HG02943 (cell line): ENCODE results near the gene GALNT1.

Experiments
- ATAC-seq: cut with Tn5 transposase; IDR thresholded peaks from one replicate; pipeline ENCODE4 v1.9.1; 2021; ENCODE audit warnings: mild to moderate bottlenecking, low read depth, moderate library complexity; ENCODE audit not compliant: unreplicated experiment

The GALNT1 gene

DNA sequence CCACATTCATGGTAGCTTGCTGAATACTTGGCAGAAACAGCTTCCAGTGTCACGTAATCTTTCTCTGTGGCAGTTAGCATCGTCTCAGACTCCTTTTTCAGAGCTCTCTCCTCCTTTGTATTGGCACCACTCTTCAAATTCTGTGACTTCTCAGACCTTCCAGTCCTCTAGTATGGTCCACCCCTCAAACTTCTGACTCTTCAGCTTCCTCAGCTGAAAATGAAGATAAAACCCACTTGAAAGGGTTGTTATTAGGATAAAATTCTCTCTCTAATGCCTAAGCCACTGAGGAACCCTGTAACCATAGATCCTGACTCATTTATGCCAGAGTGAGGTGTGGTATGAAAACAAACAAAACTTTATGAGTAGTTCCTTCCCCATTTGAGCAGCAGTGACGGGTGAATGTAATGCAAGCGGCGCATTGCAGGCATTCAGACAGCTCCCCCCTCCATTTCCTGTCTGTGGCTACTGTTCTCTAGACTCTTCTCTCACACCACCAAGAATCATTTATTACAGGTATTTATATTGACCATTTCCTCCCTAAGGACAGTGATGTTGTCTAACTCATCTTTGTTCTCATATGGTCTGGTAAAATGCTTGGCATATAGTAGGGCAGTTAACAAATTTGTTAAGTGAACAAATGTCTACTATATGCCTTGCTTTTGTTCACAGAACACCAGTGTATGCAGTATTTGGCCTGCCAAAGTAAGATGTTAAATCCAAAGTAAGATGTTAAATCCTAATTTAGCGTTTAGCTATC, 35.3 kb downstream of the GALNT1 start:
- ATAC-seq = peak; percentile 99

DNA sequence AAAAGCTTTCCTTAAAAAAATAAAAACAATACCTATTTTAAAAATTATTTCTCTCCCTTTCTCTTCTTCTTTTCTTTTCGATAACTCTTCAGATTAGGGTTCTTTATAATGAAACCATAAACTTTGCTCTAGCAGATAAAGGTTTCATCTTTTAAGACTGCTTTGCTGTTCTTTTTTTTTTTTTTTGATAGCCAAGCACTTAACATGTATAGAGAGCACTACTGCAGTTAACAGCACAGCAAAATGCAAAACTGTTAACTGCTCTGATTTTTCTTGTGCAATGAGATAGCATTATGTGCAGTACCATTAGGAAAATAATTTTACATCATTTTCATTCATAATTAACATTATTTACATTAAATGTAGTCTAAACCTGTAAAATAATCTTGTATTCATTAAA, 36.3 kb downstream of the GALNT1 start:
- ATAC-seq = no peak

DNA sequence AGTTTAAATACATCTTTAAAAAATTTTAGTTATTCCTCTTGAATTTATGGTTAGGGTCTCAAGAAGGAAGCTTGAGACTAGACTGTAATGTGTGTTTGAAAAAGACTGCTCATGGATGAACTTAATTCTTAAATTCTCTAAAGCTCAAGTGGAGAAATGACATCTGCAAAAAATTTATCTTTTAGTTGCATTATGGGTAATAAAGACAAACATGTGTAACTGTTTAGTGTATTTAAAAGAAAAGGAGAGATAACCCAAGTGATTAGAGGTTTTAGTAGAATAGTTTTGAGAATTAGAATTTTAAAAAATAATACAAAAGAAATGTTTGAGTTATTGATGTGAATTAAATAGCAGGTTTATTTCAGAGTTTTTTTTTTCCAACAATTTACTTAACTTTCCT, 36.7 kb downstream of the GALNT1 start:
- ATAC-seq = no peak

DNA sequence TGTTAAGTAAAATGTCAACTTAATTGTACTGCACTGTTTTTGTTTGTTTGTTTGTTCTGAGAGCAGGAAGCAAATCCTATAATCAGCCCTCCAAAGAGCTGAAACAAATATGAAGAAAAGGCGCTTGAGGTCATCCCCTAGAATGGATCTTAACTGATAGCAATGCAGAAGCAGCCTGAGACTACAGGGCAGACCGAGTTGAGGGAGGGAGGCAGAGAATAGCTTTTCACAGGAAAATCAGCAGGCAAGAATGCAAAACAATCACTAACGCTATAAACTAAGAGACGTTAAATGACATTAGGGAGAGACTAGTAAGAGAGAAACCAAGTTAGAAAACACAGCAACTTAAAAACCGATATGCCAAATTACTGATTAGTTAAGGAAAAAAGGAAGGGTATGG, 37.2 kb downstream of the GALNT1 start:
- ATAC-seq = no peak

DNA sequence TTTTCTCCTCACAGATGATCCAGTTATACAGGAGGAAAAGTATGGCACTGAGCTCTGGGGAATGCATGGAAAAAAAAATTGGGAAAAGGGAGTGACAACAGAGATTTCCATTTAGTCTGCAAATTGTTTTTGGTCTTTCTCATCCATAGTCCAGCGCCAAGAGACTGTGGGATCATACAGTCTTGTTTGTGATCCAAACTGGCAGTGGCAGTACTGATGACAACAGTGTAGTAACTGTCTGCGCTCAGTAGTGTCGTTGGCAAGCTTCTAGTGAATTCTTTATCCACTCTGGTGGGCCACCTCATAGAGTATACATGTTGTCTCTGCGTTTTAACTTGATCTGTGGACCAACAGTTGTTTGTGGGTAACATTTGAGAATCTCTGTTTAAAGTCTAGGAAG, 37.9 kb downstream of the GALNT1 start:
- no peak for ATAC-seq

DNA sequence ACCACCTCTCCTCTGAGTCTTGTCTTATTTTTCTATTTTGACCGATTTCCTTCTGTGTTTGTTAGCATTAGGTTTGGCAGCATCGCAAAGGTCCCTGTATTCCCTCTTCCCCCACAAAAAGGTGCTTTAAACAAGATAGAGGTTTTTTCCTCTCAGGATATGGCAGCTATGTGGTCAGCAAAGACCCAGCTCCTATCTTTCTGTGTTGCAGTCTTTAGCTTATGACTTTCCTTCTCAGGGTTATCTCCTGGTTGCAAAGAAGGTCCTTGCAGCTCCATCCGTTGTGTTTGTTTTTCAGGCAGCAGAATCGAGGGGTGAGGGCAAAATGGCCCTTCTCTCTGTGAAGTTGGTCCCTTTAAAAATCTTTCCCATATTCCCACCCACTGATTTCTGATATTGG, 38.4 kb downstream of the GALNT1 start:
- no peak for ATAC-seq

DNA sequence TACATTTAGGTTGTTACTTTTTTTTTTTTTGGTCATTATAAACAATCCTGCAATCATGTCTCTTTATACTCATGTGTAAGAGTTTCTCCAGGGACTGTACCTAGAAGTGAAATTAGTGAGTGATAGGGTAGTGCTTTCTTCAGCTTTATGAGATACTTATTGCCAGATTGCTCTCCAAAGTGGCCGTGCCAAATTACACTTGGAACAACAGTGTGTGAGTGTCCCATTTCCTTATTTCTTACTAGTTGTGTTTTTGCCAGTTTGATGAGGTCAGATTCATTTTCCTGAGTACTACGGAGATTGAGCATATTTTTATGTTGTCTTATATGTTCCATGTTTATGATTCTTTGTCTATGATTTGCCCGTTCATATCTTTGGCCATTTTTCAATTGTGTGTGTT, 39.2 kb downstream of the GALNT1 start:
- ATAC-seq = no peak

DNA sequence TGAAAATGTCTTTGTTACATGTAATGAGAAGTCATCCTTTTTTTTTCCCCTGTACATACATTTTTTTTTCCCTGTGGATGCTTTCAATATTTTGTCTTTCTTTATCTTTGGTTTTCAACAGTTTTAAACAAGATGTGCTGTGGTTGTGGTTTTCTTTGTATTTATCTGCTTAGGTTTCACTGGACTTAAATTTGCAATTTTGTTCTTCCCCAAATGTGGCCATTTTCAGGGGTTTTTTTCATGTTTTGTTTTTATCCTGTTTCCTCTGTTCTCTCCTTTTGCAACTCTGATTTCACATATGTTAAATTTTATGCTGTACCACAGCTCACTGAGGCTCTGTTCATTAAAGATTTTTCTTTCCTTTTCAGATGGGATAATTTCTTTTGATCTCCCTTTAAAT, 41.7 kb downstream of the GALNT1 start:
- no peak for ATAC-seq

DNA sequence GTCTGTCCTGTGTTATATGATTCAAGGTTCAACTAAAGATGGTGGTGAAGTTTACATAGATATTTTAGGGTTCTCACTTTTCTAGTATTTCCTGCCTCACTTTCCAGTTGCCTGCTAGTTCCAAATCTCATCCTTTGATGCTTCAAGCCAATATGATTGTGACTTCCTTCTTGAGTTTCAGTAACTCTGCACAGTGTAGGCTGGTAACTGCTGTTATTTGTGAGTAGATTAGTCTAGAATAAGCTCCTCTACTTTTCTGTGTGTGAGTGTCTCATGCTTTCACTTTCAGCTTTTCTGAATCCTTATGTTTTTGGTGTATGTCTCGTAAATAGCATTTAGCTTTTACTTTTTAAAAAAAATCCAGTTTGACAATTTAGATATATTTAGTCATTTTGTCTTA, 42.6 kb downstream of the GALNT1 start:
- no peak for ATAC-seq

DNA sequence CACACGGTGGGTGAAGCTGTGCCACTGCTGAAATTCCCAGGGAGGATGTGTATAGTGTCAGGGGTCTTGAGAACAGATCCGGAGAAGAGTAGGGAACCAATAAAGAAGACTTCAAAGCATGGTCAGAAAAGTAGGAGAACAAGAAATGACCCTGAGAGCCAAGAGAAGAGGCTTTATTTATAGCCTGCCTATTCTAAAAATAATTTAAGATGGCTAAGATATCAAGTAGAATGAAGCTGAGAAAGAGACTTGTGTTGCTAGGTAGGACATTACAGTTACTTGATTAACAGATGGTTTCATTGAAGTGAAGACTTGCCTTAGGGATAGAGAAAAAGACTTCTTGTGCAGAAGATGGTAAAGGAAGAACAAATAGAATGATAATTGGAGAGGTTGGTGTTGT, 43.7 kb downstream of the GALNT1 start:
- no peak for ATAC-seq

DNA sequence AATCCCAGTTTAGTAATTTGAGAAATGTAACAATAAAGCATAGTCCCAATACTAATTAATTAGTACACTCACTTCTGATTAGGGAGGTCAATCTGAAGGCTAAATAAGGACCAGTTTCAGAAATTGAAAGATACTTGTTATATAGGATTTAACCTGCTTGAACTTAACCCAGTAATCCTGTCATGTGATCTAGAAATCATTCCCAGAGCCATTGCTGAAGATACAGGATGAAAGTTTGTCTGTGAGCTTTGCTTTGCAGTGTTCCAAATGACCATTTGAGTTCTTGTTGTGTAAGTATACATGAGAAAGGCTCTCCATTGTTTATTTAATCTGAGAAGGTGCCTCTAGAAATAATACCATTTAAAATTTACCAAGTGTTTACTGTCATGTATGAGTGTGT, 52.2 kb downstream of the GALNT1 start:
- no peak for ATAC-seq

DNA sequence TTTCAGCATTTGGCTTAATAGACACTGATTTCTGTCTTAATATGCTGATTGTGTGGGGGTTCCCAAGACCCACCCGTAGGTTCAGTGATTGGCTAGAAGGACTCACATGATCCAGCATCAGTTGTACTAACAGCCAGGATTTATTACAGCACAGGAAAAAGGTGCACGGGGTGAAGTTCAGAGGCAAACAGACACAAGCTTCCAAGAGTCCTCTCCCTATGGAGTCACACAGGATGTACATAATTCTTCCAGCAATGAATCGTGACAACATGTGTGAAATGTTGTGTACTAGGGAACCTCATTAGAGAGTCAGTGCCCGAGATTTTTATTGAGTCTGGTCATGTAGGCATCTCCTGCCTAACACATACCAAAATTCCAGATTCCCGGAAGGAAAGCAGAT, 52.8 kb downstream of the GALNT1 start:
- ATAC-seq = no peak

DNA sequence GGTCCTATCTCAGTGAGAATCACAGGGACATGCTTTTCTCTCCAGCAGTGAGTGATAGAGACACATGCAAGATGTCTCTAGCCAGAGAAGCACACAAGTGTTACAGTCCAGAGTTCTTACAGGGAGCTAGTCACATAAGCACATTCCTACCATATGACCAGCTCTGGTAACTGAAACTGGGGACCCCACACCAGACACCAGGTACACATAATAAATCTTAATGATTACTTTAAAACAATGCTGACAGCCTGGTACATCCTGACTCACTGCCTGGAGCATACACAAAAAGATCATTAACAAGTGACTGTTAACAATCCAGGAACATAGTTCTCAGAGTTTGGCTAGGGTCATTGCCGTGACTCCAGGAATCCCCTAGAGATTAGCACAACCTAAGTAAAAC, 53.6 kb downstream of the GALNT1 start:
- ATAC-seq = no peak

DNA sequence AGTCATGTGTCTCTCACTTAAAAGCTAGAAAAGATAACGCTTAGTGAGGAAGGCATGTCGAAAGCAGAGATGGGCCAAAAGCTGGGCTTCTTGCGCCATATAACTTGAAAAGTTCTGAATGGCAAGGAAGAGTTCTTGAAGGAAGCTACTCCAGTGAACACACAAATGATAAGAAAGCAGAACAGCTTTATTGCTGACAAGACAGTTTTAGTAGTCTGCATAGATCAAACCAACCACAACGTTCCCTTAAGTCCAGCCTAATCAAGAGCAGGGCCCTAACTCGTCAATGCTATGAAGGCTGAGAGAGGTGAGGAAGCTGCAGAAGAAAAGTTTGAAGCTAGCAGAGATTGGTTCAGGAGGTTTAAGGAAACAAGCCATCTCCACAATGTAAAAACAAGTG, 55.7 kb downstream of the GALNT1 start:
- no peak for ATAC-seq

DNA sequence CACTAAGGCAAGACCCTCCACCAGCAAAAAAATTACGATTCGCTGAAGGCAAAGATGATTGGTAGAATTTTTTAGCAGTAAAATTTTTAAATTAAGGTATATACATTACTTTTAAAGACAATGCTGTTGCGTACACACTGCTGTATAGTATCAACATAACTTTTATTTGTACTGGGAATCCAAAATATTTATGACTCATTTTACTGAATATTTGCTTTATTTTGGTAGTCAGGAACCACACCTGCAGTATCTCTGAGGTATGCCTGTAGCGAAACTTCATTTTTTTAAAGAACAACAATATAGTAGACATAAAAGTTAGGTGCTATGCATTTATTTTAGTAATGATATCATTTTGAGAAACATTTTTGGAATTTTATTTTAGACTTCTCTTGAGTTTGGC, 57.8 kb downstream of the GALNT1 start:
- ATAC-seq = no peak

DNA sequence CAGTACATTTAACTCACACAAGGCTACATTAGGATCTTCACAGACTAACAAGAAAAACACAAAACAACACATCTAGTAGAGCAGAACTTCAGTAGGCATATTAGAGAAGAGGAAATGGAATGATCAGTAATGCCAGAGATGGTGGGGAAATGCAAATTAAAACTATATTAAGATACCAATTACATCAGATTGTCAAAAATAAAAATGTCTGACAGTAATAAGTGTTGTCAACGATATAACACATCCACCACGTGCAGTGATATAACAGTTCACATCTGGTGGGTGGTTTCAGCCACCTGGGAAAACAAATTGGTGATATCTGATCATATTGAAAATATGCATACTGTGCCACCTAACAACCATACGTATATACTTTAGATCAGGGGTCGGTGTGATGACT, 59.9 kb downstream of the GALNT1 start:
- no peak for ATAC-seq

DNA sequence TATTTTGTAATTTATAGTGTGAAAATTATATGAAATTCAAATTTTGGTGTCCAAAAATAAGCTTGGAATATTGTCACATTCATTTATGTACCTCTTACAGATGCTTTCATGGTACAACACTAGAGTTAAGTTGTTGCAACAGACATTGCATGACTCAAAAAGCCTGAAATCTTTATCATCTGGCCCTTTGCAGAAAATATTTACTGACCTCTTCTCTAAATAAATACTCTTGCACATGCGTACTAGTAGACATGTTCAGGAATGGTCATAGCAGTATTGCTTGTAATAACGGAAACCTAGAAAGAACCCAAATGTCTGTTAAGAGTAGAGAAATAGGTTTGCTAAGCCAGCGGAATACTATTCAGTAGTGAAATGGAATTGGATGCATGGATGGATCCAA, 60.4 kb downstream of the GALNT1 start:
- ATAC-seq = no peak

DNA sequence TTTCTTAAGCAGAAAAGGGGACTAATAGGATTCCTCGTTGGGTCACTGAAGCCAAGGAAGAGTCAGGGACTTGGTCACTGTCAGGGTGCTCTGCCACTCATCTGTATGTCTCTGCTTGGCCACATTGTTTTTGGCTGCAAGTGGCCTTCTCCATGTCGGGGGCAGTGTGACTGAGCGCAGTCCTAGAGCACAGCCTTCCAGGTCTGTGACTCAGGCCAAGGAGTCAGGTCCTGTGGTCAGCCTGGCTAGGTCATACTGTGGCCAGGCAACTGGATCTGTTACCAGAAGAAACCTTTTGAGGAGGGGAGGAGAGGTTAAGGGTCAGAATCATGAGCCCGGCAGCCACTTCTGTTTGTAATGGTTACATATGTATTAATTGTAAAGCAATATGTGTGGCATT, 61.3 kb downstream of the GALNT1 start:
- ATAC-seq = no peak

DNA sequence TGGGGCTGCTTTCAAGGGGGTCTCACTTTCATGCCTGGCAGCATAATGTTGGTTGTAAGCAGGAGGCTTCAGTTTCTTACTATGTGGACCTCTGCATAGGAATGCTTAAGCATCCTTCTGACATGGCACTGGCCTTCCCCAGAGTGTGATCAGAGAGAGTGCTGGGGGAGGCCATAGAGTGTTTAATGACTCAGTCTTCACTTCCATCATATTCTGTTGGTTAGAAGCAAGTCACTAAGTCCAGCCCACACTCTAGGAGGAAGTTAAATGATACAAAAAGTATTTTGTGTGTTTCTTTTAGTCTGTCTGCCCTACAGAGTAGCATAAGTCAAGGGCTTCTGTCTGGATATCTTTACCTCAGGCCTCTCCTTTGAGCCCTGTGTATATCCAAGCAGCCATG, 64.9 kb downstream of the GALNT1 start:
- ATAC-seq = no peak

DNA sequence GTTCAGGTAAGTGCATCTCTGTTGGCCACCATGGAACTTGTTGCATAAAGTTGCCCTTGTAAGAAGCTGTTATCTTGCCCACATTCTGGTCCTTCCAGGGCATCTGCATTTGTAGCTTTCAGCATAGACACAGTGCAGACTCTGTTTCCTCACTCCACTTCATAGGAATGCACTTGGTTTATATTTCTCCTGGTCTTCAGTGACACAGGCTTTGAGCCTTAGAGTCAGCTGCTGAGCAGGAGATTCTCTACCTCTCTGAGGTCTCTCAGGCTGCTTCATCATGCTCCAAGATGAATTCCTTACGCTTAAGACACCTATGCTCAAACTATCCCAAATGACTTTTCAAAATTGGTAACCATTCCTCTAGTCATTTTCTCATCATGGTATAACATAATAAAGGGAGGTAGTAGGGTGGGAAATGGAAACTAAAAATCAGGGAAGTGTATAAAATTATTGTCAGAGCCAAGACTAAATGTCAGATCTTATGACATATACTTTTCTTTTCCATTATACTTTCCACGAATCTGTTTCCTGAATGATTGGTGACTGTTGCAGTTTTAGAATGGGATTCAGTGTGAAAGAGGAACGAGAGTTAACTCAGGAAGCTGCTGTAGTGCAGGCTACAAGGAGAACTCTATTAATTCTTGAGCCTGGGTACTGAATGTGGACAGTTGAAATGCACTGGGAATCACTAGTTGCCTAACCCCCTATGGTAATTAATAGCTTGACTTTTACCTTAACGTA, 72.0 kb downstream of the GALNT1 start:
- no peak for ATAC-seq

DNA sequence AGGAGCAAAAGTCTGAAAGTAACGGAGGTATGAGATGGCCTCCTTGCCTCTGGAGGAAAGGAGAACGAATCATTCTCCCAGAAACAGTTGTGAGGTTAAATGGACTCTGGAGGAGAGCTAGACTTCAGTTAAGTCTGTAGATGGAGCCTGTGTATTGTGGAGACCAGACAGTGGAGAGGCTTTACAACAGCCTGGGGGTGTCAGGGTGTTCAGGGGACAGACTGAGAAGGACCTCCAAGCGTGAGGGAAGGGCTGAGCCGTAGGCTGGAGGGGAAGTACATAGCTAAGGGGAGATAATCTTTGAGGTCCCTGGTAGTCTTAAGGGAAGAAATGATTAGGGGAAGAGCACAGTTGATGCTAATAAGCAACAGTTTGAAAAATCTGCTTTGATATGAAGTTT, 76.6 kb downstream of the GALNT1 start:
- no peak for ATAC-seq

DNA sequence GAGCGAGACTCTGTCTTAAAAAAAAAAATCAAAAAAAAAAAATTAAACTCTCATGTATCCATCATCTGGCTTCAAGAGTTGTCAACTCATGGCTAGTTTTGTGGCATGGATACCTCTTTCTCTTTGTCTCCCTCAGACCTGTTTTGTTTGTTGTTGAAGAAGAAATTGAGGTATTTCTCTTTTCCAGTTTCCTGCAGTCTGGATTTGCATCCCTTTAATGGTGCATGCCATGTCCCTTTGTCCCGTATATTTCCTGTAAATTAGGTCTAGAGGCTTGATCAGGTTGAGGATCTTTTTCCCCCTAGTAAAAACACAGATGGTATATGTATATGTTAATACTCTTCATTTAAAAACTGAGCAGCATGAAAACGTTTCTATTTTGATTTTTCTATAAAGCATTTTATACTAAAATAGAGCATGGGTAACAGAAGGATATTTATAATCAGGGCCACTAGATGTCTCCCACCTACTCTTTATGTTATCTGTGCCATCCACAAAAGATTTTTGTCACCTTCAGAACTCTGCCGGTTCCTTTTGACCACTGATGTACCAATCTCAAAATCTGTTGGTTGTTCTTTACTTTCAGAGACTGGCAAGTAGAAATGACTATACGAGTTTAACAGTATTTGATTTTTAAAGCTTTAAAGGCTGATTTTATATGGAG, 80.1 kb downstream of the GALNT1 start:
- no peak for ATAC-seq
